ENCODE data around the gene EMC9.

DNA sequence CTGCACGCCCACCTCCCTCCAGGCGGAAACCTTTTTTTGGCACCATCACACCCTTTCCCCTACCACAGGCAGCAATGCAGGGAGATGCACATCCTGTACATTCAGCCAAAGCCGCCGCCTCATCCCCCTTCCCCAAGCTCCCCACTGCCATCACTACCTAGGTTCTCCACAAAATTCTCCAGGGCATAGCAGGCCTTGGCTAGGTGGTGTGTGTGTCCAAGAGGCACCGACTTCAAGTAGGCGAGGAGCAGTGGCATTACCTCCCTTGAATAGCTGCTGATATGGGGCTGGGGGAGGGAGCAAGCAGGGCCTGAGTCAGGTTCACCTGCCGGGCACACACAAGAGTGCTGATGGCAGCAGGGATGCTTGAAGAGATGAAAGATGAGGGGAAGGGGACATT lies 43.6 kb upstream of the EMC9 start:
- TF ChIP-seq, protein P1, sequence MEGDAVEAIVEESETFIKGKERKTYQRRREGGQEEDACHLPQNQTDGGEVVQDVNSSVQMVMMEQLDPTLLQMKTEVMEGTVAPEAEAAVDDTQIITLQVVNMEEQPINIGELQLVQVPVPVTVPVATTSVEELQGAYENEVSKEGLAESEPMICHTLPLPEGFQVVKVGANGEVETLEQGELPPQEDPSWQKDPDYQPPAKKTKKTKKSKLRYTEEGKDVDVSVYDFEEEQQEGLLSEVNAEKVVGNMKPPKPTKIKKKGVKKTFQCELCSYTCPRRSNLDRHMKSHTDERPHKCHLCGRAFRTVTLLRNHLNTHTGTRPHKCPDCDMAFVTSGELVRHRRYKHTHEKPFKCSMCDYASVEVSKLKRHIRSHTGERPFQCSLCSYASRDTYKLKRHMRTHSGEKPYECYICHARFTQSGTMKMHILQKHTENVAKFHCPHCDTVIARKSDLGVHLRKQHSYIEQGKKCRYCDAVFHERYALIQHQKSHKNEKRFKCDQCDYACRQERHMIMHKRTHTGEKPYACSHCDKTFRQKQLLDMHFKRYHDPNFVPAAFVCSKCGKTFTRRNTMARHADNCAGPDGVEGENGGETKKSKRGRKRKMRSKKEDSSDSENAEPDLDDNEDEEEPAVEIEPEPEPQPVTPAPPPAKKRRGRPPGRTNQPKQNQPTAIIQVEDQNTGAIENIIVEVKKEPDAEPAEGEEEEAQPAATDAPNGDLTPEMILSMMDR (IDR thresholded peaks at IDR 0.05), result no peak
- TF ChIP-seq POLR2A (IDR thresholded peaks at IDR 0.05), result no peak

Measured in uterus (tissue), 2 donors.